ENCODE data around the gene SNX13.

DNA sequence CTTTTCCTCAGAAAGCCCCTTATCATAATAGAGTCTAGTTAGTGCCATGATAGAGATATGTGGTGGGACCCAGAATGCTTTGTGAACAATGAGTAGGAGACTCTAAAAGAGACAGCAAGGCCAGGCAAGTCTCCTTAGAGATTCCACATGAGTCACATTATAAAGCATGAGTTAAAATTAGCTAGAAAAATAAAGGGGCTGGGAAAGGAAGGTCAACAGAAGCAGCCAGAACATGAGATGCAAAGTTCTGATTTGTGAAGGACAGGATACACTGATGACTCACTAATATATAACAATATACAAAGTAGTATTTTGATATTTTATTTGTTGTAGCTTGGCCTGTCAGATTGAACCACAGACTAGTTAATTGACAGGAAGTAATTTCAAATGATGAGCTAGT, 25.3 kb upstream of the SNX13 start:
- TF ChIP-seq, protein P1, sequence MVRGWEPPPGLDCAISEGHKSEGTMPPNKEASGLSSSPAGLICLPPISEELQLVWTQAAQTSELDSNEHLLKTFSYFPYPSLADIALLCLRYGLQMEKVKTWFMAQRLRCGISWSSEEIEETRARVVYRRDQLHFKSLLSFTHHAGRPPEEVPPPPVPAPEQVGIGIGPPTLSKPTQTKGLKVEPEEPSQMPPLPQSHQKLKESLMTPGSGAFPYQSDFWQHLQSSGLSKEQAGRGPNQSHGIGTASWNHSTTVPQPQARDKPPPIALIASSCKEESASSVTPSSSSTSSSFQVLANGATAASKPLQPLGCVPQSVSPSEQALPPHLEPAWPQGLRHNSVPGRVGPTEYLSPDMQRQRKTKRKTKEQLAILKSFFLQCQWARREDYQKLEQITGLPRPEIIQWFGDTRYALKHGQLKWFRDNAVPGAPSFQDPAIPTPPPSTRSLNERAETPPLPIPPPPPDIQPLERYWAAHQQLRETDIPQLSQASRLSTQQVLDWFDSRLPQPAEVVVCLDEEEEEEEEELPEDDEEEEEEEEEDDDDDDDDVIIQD (CRISPR knock-in tag; IDR thresholded peaks at IDR 0.05) = no peak
- no peak for TF ChIP-seq BRCA1 (IDR thresholded peaks at IDR 0.05)
- TF ChIP-seq BRCA1 (CRISPR knock-in tag; IDR thresholded peaks at IDR 0.05) = no peak
- TF ChIP-seq CBX5 (IDR thresholded peaks at IDR 0.05; ENCODE audit: borderline replicate concordance, low read depth) = no peak
- no peak for TF ChIP-seq SIN3B (IDR thresholded peaks at IDR 0.05; ENCODE audit: low read depth)
- TF ChIP-seq EZH2 (IDR thresholded peaks at IDR 0.05; ENCODE audit: borderline replicate concordance, low read depth, low read length) = no peak
- TF ChIP-seq PCBP2 (IDR thresholded peaks at IDR 0.05; ENCODE audit: low read depth, low read length, poor library complexity, severe bottlenecking) = no peak
- TF ChIP-seq SMARCC2 (IDR thresholded peaks at IDR 0.05; ENCODE audit: low read depth) = no peak
- TF ChIP-seq, protein P2, sequence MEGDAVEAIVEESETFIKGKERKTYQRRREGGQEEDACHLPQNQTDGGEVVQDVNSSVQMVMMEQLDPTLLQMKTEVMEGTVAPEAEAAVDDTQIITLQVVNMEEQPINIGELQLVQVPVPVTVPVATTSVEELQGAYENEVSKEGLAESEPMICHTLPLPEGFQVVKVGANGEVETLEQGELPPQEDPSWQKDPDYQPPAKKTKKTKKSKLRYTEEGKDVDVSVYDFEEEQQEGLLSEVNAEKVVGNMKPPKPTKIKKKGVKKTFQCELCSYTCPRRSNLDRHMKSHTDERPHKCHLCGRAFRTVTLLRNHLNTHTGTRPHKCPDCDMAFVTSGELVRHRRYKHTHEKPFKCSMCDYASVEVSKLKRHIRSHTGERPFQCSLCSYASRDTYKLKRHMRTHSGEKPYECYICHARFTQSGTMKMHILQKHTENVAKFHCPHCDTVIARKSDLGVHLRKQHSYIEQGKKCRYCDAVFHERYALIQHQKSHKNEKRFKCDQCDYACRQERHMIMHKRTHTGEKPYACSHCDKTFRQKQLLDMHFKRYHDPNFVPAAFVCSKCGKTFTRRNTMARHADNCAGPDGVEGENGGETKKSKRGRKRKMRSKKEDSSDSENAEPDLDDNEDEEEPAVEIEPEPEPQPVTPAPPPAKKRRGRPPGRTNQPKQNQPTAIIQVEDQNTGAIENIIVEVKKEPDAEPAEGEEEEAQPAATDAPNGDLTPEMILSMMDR (IDR thresholded peaks at IDR 0.05 in 2 of 3, conservative IDR thresholded peaks at IDR 0.05 in 1 of 3; ENCODE audit: insufficient read depth in 2 of 3, low read depth in 1 of 3, low read length in 3 of 3) = no peak
- TF ChIP-seq PTBP1 (IDR thresholded peaks at IDR 0.05; ENCODE audit: low read depth, low read length) = no peak
- TF ChIP-seq RBM34 (IDR thresholded peaks at IDR 0.05; ENCODE audit: borderline replicate concordance, insufficient read depth, low read length) = no peak

Data from K562 (cell line).